ENCODE measurements around the gene ATP10B. TPM values are rescaled to one million over a fixed set of nuclear protein-coding genes. Genes with fewer than 3 reads are reported as not detected.
A peak's percentile ranks its signal among the peaks of the same experiment; 100 is the strongest.

The ATP10B gene
- total and polyA plus RNA-seq, 10 of the 15 experiments (the other 5 are each of a cell fraction or from before 2014, with no cell fraction given): not detected

DNA sequence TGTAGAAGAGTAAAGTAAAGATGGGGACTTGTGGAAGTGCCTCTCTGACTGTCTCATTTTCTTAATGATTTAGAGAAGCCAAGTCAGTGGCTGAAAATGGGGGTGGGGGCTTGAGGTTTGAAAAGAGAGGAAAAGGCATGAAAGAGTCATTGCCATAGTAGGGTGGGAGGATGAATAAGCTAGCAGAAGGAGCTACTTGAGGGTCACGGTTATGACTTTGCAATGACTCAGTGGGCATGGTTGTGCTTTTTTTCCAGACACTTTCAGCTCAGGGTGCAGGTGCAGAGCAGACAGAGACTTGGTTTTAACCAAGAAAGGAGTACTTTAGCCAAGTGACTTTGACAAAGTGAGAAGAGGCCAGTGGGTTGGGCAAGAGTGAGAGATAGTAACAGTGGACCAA is 312.6 kb downstream of the ATP10B start (continued):
- TF ChIP-seq, protein P1, sequence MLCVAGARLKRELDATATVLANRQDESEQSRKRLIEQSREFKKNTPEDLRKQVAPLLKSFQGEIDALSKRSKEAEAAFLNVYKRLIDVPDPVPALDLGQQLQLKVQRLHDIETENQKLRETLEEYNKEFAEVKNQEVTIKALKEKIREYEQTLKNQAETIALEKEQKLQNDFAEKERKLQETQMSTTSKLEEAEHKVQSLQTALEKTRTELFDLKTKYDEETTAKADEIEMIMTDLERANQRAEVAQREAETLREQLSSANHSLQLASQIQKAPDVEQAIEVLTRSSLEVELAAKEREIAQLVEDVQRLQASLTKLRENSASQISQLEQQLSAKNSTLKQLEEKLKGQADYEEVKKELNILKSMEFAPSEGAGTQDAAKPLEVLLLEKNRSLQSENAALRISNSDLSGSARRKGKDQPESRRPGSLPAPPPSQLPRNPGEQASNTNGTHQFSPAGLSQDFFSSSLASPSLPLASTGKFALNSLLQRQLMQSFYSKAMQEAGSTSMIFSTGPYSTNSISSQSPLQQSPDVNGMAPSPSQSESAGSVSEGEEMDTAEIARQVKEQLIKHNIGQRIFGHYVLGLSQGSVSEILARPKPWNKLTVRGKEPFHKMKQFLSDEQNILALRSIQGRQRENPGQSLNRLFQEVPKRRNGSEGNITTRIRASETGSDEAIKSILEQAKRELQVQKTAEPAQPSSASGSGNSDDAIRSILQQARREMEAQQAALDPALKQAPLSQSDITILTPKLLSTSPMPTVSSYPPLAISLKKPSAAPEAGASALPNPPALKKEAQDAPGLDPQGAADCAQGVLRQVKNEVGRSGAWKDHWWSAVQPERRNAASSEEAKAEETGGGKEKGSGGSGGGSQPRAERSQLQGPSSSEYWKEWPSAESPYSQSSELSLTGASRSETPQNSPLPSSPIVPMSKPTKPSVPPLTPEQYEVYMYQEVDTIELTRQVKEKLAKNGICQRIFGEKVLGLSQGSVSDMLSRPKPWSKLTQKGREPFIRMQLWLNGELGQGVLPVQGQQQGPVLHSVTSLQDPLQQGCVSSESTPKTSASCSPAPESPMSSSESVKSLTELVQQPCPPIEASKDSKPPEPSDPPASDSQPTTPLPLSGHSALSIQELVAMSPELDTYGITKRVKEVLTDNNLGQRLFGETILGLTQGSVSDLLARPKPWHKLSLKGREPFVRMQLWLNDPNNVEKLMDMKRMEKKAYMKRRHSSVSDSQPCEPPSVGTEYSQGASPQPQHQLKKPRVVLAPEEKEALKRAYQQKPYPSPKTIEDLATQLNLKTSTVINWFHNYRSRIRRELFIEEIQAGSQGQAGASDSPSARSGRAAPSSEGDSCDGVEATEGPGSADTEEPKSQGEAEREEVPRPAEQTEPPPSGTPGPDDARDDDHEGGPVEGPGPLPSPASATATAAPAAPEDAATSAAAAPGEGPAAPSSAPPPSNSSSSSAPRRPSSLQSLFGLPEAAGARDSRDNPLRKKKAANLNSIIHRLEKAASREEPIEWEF (IDR thresholded peaks at IDR 0.05; ENCODE audit: insufficient replicate concordance, low read depth, low read length): no peak

DNA sequence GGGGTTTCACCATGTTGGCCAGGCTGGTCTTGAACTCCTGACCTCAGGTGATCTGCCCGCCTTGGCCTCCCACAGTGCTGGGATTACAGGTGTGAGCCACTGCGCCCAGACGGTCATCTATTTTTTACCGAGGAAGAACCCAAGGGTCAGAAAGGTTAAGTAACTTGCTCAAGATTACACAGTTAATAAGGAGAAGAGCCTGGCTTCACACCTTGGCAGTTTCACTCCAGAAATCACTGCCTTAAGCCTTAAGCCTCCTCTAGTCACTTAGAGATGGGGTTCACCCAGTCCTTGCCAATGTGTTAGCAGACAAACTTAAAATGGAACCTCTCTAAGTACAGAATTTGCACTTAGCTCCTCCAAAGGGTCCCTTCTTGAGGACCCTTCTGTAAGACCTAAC is 314.1 kb downstream of the ATP10B start:
- ChIA-PET RAD21 (ENCODE audit: unreplicated experiment) (no interaction called here), SMC1A (ENCODE audit: uncharacterized antibody, unreplicated experiment) (interaction anchor here (1.5 kb wide), 1 partner anchor 15 kb away, joined by 3 read pairs; no protein-coding TSS in a partner anchor), POLR2A (no interaction called here), CTCF (no interaction called here)
- ATAC-seq (peak; percentile 62), DNase-seq (ENCODE audit: low read depth, low spot score) (no peak), FAIRE-seq (no peak)
- Histone ChIP-seq H4K20me1 (ENCODE audit: control insufficient read depth, insufficient read depth) (no peaks in the 10 kb centered on the region), H3K4me3 (no peak overlapping the region), H3K36me3 (ENCODE audit: control insufficient read depth in 2 of 2, insufficient read depth in 2 of 2, low read length in 1 of 2) (no peaks in the 10 kb centered on the region), H3K27ac (ENCODE audit: control insufficient read depth, insufficient read depth) (no peak overlapping the region), H3K9ac (ENCODE audit: control insufficient read depth, insufficient read depth, low read length) (no peak overlapping the region), H3K79me2 (ENCODE audit: control insufficient read depth, insufficient read depth, low read length) (no peaks in the 10 kb centered on the region), H3K4me1 (ENCODE audit: control insufficient read depth, insufficient read depth, low read length) (no peaks in the 10 kb centered on the region), H3K9me3 (replicated peaks; ENCODE audit: control insufficient read depth, insufficient read depth, low read length) (no peaks in the 10 kb centered on the region), H2AFZ (ENCODE audit: control insufficient read depth, low read depth, low read length) (no peak overlapping the region), H3K27me3 (replicated peaks in 1 of 2; ENCODE audit: control insufficient read depth in 2 of 2, insufficient read depth in 2 of 2, low read length in 1 of 2) (no peaks in the 10 kb centered on the region), H3K4me2 (ENCODE audit: control insufficient read depth, insufficient read depth) (no peak overlapping the region)
- intact Hi-C loops (cut with micrococcal nuclease; ENCODE audit: unreplicated experiment) (no loop called here), in situ Hi-C loops (cut with MboI) (no loop called here)
- BruUV-seq (replicated peaks): no TSS peak
- 97% methylated on average over 4 of the region's 4 CpGs for WGBS (ENCODE audit: insufficient coverage, insufficient replicate concordance, low lambda C conversion rate, missing lambda C conversion rate)
- peak in 1 of 2 experiments; percentile 27; a peak in 2 of 4 replicates for TF ChIP-seq BHLHE40 (IDR thresholded peaks at IDR 0.05; ENCODE audit: borderline replicate concordance in 1 of 2, low read depth in 2 of 2, low read length in 1 of 2)
- TF ChIP-seq SMAD1 (IDR thresholded peaks at IDR 0.05; ENCODE audit: low read depth, partially characterized antibody): no peak
- TF ChIP-seq, protein P2, sequence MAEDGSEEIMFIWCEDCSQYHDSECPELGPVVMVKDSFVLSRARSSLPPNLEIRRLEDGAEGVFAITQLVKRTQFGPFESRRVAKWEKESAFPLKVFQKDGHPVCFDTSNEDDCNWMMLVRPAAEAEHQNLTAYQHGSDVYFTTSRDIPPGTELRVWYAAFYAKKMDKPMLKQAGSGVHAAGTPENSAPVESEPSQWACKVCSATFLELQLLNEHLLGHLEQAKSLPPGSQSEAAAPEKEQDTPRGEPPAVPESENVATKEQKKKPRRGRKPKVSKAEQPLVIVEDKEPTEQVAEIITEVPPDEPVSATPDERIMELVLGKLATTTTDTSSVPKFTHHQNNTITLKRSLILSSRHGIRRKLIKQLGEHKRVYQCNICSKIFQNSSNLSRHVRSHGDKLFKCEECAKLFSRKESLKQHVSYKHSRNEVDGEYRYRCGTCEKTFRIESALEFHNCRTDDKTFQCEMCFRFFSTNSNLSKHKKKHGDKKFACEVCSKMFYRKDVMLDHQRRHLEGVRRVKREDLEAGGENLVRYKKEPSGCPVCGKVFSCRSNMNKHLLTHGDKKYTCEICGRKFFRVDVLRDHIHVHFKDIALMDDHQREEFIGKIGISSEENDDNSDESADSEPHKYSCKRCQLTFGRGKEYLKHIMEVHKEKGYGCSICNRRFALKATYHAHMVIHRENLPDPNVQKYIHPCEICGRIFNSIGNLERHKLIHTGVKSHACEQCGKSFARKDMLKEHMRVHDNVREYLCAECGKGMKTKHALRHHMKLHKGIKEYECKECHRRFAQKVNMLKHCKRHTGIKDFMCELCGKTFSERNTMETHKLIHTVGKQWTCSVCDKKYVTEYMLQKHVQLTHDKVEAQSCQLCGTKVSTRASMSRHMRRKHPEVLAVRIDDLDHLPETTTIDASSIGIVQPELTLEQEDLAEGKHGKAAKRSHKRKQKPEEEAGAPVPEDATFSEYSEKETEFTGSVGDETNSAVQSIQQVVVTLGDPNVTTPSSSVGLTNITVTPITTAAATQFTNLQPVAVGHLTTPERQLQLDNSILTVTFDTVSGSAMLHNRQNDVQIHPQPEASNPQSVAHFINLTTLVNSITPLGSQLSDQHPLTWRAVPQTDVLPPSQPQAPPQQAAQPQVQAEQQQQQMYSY (CRISPR knock-in tag; IDR thresholded peaks at IDR 0.05): no peak
- TF ChIP-seq MTA3 (IDR thresholded peaks at IDR 0.05; ENCODE audit: borderline replicate concordance, low read length): no peak
- TF ChIP-seq SMAD5 (IDR thresholded peaks at IDR 0.05; ENCODE audit: low read depth): no peak
- no peak for TF ChIP-seq RCOR1 (conservative IDR thresholded peaks at IDR 0.05; ENCODE audit: low read depth, low read length)
- TF ChIP-seq ZNF24 (IDR thresholded peaks at IDR 0.05): no peak
- TF ChIP-seq NR2F1 (conservative IDR thresholded peaks at IDR 0.05): peak; percentile 90

Measured in GM12878 (cell line).